B cell (primary cell): ENCODE results near the gene CDK6.

Experiments used
- CTCF ChIP-seq: fragments of 200-600 bp; IDR thresholded peaks from one replicate; pipeline ENCODE4 v1.8.0; 2022; ENCODE audit warnings: antibody characterized with exemption, mild to moderate bottlenecking
- EZH2 ChIP-seq: IDR thresholded peaks from 2 replicates; pipeline ENCODE4 v1.6.1; 2012; ENCODE audit warnings: borderline replicate concordance, low read depth, mild to moderate bottlenecking, moderate library complexity, low read length; ENCODE audit not compliant: insufficient read depth, poor library complexity, severe bottlenecking

DNA sequence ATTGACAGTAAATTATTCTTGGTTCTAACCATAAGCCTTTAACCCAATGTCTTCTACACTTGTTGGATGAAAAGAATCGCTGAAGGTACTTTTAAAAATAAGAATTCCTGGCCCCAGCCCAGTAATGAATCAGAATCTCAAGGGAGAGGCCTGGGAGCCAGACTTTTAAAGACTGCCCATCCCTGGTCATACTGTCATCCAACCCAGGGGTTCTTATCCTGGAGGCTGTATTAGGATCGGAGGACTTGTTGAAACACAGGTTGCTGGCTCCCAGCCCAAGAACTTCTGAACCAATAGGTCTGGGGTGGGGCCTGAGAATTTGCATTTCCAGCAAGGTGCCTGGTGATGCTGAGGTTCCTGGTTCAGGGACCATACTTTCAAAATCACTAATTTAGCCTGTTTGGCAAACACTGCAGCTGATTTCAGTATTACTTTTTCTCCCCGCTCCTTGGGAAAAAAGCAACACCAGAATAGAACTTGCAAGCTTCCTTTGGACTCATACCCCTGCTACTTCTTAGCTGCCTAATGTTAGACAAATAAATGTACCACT, 166.7 kb downstream of the CDK6 start:
- TF ChIP-seq CTCF (no peak), EZH2 (no peak)
